Activated CD4-positive, alpha-beta T cell treated with anti-CD3 and anti-CD28 coated beads for 36 hours (primary cell): ENCODE data around the gene NCS1. TPM values are rescaled to one million over a fixed set of nuclear protein-coding genes. Genes with fewer than 3 reads are reported as not detected.

Experiments used
- ATAC-seq: fragments of 200-7000 bp; cut with Tn5 transposase; one replicate; pipeline ENCODE4 v1.10.0; 2021; ENCODE audit warnings: mild to moderate bottlenecking, moderate library complexity
- CTCF ChIA-PET: fragments of 350-600 bp; sonication (Branson Sonifier 250); formaldehyde crosslinking; loops from one replicate; lab custom pipeline; 2021; ENCODE audit warnings: antibody characterized with exemption; lab: Charles Lee
- POLR2A ChIA-PET: fragments of 350-600 bp; sonication (Branson Sonifier 250); formaldehyde crosslinking; loops from one replicate; lab custom pipeline; 2021; ENCODE audit warnings: antibody characterized with exemption, inconsistent platforms; lab: Charles Lee
- DNase-seq: peaks from one replicate; pipeline ENCODE4 v3.0.0-alpha.2; 2020
- H3K27ac Mint-ChIP-seq: one replicate; pipeline ENCODE4 v1.8.0; 2021; ENCODE audit warnings: mixed read lengths
- H3K27me3 Mint-ChIP-seq: one replicate; pipeline ENCODE4 v1.8.0; 2021; ENCODE audit warnings: mixed read lengths
- H3K36me3 Mint-ChIP-seq: one replicate; pipeline ENCODE4 v1.8.0; 2021; ENCODE audit warnings: low read depth, mixed read lengths
- H3K4me1 Mint-ChIP-seq: one replicate; pipeline ENCODE4 v1.8.0; 2021; ENCODE audit warnings: mixed read lengths
- H3K4me3 Mint-ChIP-seq: one replicate; pipeline ENCODE4 v1.8.0; 2021; ENCODE audit warnings: mild to moderate bottlenecking, moderate library complexity, mixed read lengths
- H3K9me3 Mint-ChIP-seq: one replicate; pipeline ENCODE4 v1.8.0; 2021; ENCODE audit warnings: low read depth, mixed read lengths
- intact Hi-C, 2 experiments: fragments of 100-400 bp; cut with DNase I in 1 of 2; cut with micrococcal nuclease in 1 of 2; formaldehyde crosslinking; loops; one replicate each; pipeline versions ENCODE4 v1.14.2 to v1.15.1; 2022 to 2024; cut with DNase I, micrococcal nuclease
- total RNA-seq, 2 experiments: library from RNA; stranded (reverse); gene quantifications; one replicate each; pipeline ENCODE4 v1.2.3, GENCODE V29; 2021

Gene NCS1
- total RNA-seq, 2 experiments from 2014 or later: 24.8 to 25.2 TPM

GRCh38 chr9:130159915-130160670 lies 12.1 kb upstream of the NCS1 start:
- ChIA-PET CTCF (interaction anchor here (0.6 kb wide), 1 partner anchor 56 kb away, joined by 3 read pairs; no protein-coding TSS in a partner anchor), POLR2A (no interaction called here)
- peak; percentile 83 for ATAC-seq
- peak overlapping the region; percentile 6 for H3K27ac Mint-ChIP-seq
- peaks cover 5% of the 10 kb centered on the region for H3K4me1 Mint-ChIP-seq
- no peak overlapping the region for H3K4me3 Mint-ChIP-seq
- no peaks in the 10 kb centered on the region for H3K36me3 Mint-ChIP-seq
- DNase-seq: no peak
- intact Hi-C loops: no loop called here
- no peaks in the 10 kb centered on the region for H3K9me3 Mint-ChIP-seq
- H3K27me3 Mint-ChIP-seq: no peaks in the 10 kb centered on the region

GRCh38 chr9:130160862-130161470 lies 11.2 kb upstream of the NCS1 start:
- ATAC-seq: no peak
- no peak overlapping the region for H3K4me3 Mint-ChIP-seq
- no peaks in the 10 kb centered on the region for H3K36me3 Mint-ChIP-seq
- CTCF ChIA-PET: no interaction called here
- no peak for DNase-seq
- H3K4me1 Mint-ChIP-seq: peaks cover 5% of the 10 kb centered on the region
- POLR2A ChIA-PET: no interaction called here
- no peaks in the 10 kb centered on the region for H3K27me3 Mint-ChIP-seq
- intact Hi-C loops: no loop called here
- no peak overlapping the region for H3K27ac Mint-ChIP-seq
- no peaks in the 10 kb centered on the region for H3K9me3 Mint-ChIP-seq

- H3K9me3 Mint-ChIP-seq: no peaks in the 10 kb centered on the region
- DNase-seq: no peak
- ChIA-PET POLR2A (interaction anchor here (0.7 kb wide), 1 partner anchor 288 kb away, joined by 3 read pairs; no protein-coding TSS in a partner anchor), CTCF (interaction anchor here (0.7 kb wide), 1 partner anchor 11 kb away, joined by 3 read pairs; no protein-coding TSS in a partner anchor)
- intact Hi-C loops: no loop called here
- peaks cover 9% of the 10 kb centered on the region for H3K4me1 Mint-ChIP-seq
- ATAC-seq: no peak
- no peaks in the 10 kb centered on the region for H3K36me3 Mint-ChIP-seq
- H3K27me3 Mint-ChIP-seq: no peaks in the 10 kb centered on the region
- no peak overlapping the region for H3K4me3 Mint-ChIP-seq
- no peak overlapping the region for H3K27ac Mint-ChIP-seq
Measured at GRCh38 chr9:130165579-130165978, 6.6 kb upstream of the NCS1 start.

- ChIA-PET CTCF (interaction anchor here (0.8 kb wide), 1 partner anchor 19 kb away, joined by 4 read pairs; no protein-coding TSS in a partner anchor), POLR2A (no interaction called here)
- H3K27me3 Mint-ChIP-seq: peaks cover 3% of the 10 kb centered on the region
- H3K9me3 Mint-ChIP-seq: no peaks in the 10 kb centered on the region
- no peak overlapping the region for H3K4me3 Mint-ChIP-seq
- no peak for DNase-seq
- no peaks in the 10 kb centered on the region for H3K36me3 Mint-ChIP-seq
- H3K27ac Mint-ChIP-seq: no peak overlapping the region
- ATAC-seq: no peak
- intact Hi-C loops: no loop called here
- peaks cover 7% of the 10 kb centered on the region for H3K4me1 Mint-ChIP-seq
Measured at GRCh38 chr9:130166399-130166798, 5.8 kb upstream of the NCS1 start.

- H3K36me3 Mint-ChIP-seq: no peaks in the 10 kb centered on the region
- ChIA-PET CTCF (interaction anchor here (0.7 kb wide), 1 partner anchor 563 kb away, joined by 4 read pairs; no protein-coding TSS in a partner anchor), POLR2A (no interaction called here)
- intact Hi-C loops: no loop called here
- peaks cover 7% of the 10 kb centered on the region for H3K4me1 Mint-ChIP-seq
- H3K27ac Mint-ChIP-seq: no peak overlapping the region
- no peaks in the 10 kb centered on the region for H3K9me3 Mint-ChIP-seq
- DNase-seq: no peak
- no peak overlapping the region for H3K4me3 Mint-ChIP-seq
- no peak for ATAC-seq
- H3K27me3 Mint-ChIP-seq: peaks cover 3% of the 10 kb centered on the region
Measured at GRCh38 chr9:130167927-130168326, 4.3 kb upstream of the NCS1 start.

GRCh38 chr9:130171226-130172148 lies 717 bp upstream of the NCS1 start:
- Mint-ChIP-seq H3K27me3 (peaks cover 13% of the 10 kb centered on the region), H3K27ac (peak overlapping the region; percentile 38), H3K4me3 (peak overlapping the region; percentile 51), H3K4me1 (peaks cover 7% of the 10 kb centered on the region), H3K36me3 (peaks cover 3% of the 10 kb centered on the region), H3K9me3 (no peaks in the 10 kb centered on the region)
- ATAC-seq: peak; percentile 10
- no peak for DNase-seq
- CTCF ChIA-PET: no interaction called here
- POLR2A ChIA-PET: no interaction called here
- intact Hi-C loops: loop anchor here (1.0 to 5.0 kb wide), 5 partner anchors 31 to 71 kb away; no protein-coding TSS in a partner anchor

GRCh38 chr9:130172858-130173665 lies 858 bp downstream of the NCS1 start:
- POLR2A ChIA-PET: interaction anchor here (0.5 kb wide), 1 partner anchor 370 kb away, joined by 3 read pairs; no protein-coding TSS in a partner anchor
- DNase-seq: peak; percentile 72
- Mint-ChIP-seq H3K4me1 (peaks cover 1% of the 10 kb centered on the region), H3K4me3 (peak overlapping the region; percentile 73), H3K9me3 (no peaks in the 10 kb centered on the region), H3K27ac (peak overlapping the region; percentile 51), H3K36me3 (peaks cover 3% of the 10 kb centered on the region), H3K27me3 (peaks cover 13% of the 10 kb centered on the region)
- ATAC-seq: peak; percentile 33
- intact Hi-C loops: loop anchor here (1.0 to 5.0 kb wide), 5 partner anchors 32 to 69 kb away; no protein-coding TSS in a partner anchor
- CTCF ChIA-PET: interaction anchor here (0.6 to 0.9 kb wide), 2 partner anchors 65 to 70 kb away, joined by 4 to 5 read pairs; no protein-coding TSS in a partner anchor

- H3K4me3 Mint-ChIP-seq: peak overlapping the region; percentile 73
- no peaks in the 10 kb centered on the region for H3K4me1 Mint-ChIP-seq
- intact Hi-C loops: loop anchor here (2.0 to 5.0 kb wide), 4 partner anchors 33 to 69 kb away; no protein-coding TSS in a partner anchor
- H3K27me3 Mint-ChIP-seq: peaks cover 13% of the 10 kb centered on the region
- peaks cover 3% of the 10 kb centered on the region for H3K36me3 Mint-ChIP-seq
- ChIA-PET POLR2A (interaction anchor here (0.5 kb wide), 1 partner anchor 371 kb away, joined by 3 read pairs; no protein-coding TSS in a partner anchor), CTCF (interaction anchor here (0.6 to 0.9 kb wide), 2 partner anchors 66 to 70 kb away, joined by 4 to 5 read pairs; no protein-coding TSS in a partner anchor)
- H3K27ac Mint-ChIP-seq: no peak overlapping the region
- H3K9me3 Mint-ChIP-seq: no peaks in the 10 kb centered on the region
- ATAC-seq (no peak), DNase-seq (no peak)
Measured at GRCh38 chr9:130173666-130173983, 1.4 kb downstream of the NCS1 start.

GRCh38 chr9:130174025-130174424 lies 1.8 kb downstream of the NCS1 start:
- Mint-ChIP-seq H3K4me3 (peak overlapping the region; percentile 73), H3K9me3 (no peaks in the 10 kb centered on the region), H3K36me3 (peaks cover 3% of the 10 kb centered on the region), H3K4me1 (no peaks in the 10 kb centered on the region), H3K27me3 (peaks cover 13% of the 10 kb centered on the region), H3K27ac (no peak overlapping the region)
- no peak for ATAC-seq
- DNase-seq: no peak
- intact Hi-C loops: loop anchor here (5.0 kb wide), 3 partner anchors 47 to 68 kb away; no protein-coding TSS in a partner anchor
- POLR2A ChIA-PET: no interaction called here
- CTCF ChIA-PET: interaction anchor here (0.6 to 0.9 kb wide), 3 partner anchors 66 to 107 kb away, joined by 3 to 5 read pairs (median 4); no protein-coding TSS in a partner anchor

- Mint-ChIP-seq H3K4me1 (peaks cover 2% of the 10 kb centered on the region), H3K9me3 (no peaks in the 10 kb centered on the region), H3K36me3 (peaks cover 3% of the 10 kb centered on the region), H3K4me3 (no peak overlapping the region), H3K27me3 (peaks cover 13% of the 10 kb centered on the region), H3K27ac (no peak overlapping the region)
- ATAC-seq: no peak
- CTCF ChIA-PET: interaction anchor here (0.6 to 1.1 kb wide), 4 partner anchors 46 to 385 kb away, joined by 3 read pairs; no protein-coding TSS in a partner anchor
- POLR2A ChIA-PET: no interaction called here
- no peak for DNase-seq
- intact Hi-C loops: loop anchor here (5.0 kb wide), 3 partner anchors 48 to 68 kb away; no protein-coding TSS in a partner anchor
Measured at GRCh38 chr9:130174920-130175321, 2.7 kb downstream of the NCS1 start.
